ENCODE data around the gene CSRNP3.

DNA sequence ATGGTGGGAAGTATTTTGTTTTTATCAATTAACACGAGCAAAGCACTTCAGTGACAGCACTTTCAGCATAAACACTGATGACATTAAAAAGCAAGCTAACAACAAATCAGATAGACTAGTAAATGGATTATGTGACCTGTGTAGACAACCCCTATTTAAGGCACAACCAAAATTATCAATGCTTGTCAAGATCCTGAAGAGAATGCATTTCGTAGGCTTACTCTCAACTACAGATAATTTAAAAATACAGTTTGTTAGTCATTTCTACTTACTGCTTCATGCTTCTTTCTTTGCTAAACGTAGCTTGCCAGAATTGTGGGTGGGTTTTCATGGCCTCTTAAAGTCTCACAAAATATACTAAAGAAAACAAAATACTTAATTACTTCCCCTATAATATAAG lies 3.4 kb downstream of the CSRNP3 start:
- no peak for TF ChIP-seq POLR2A (IDR thresholded peaks at IDR 0.05; ENCODE audit: low read depth, low read length)
- no peak for TF ChIP-seq TAF1 (IDR thresholded peaks at IDR 0.05; ENCODE audit: low read depth, low read length)

Data from GM12891 (cell line).